Measurements from ENCODE around the gene CTIF. TPM values are rescaled to one million over a fixed set of nuclear protein-coding genes. Genes with fewer than 3 reads are reported as not detected.

The CTIF gene
- polyA plus RNA-seq, 1 experiment: 40.2 TPM

- ChIA-PET CTCF (no interaction called here), POLR2A (interaction anchor here (0.9 kb wide), 1 partner anchor 12 kb away, joined by 3 read pairs; no protein-coding TSS in a partner anchor)
- no peak for DNase-seq (ENCODE audit: low read depth, low spot score)
- Histone ChIP-seq H3K4me3 (ENCODE audit: low read depth, low read length) (no peak overlapping the region), H3K27me3 (ENCODE audit: control insufficient read depth, insufficient read depth, low read length) (no peaks in the 10 kb centered on the region), H3K27ac (ENCODE audit: low read depth, low read length) (no peak overlapping the region), H3K9me3 (ENCODE audit: control insufficient read depth, insufficient read depth, low read length) (no peaks in the 10 kb centered on the region; the same call in 1 of the 2 replicates)
- TF ChIP-seq CTCF (IDR thresholded peaks at IDR 0.05; ENCODE audit: low read depth, low read length): no peak
Measured at GRCh38 chr18:48612917-48613316, 74.1 kb downstream of the CTIF start.

- POLR2A ChIA-PET: interaction anchor here (0.8 to 0.9 kb wide), 2 partner anchors 10 to 13 kb away, joined by 3 to 5 read pairs; no protein-coding TSS in a partner anchor
- Histone ChIP-seq H3K27me3 (ENCODE audit: control insufficient read depth, insufficient read depth, low read length) (no peaks in the 10 kb centered on the region), H3K9me3 (ENCODE audit: control insufficient read depth, insufficient read depth, low read length) (no peaks in the 10 kb centered on the region; the same call in 1 of the 2 replicates), H3K4me3 (ENCODE audit: low read depth, low read length) (no peak overlapping the region), H3K27ac (ENCODE audit: low read depth, low read length) (peak overlapping the region; percentile 11)
- no peak for TF ChIP-seq CTCF (IDR thresholded peaks at IDR 0.05; ENCODE audit: low read depth, low read length)
- DNase-seq (ENCODE audit: low read depth, low spot score): no peak
- CTCF ChIA-PET: no interaction called here
Measured at GRCh38 chr18:48613589-48614404, 75.0 kb downstream of the CTIF start.

GRCh38 chr18:48615566-48616401, 77.0 kb downstream of the CTIF start:
- DNase-seq (ENCODE audit: low read depth, low spot score): no peak
- CTCF ChIA-PET: interaction anchor here (0.6 kb wide), 1 partner anchor 15 kb away, joined by 3 read pairs; no protein-coding TSS in a partner anchor
- H3K9me3 ChIP-seq (ENCODE audit: control insufficient read depth, insufficient read depth, low read length): no peaks in the 10 kb centered on the region; the same call in 1 of the 2 replicates
- no peak overlapping the region for H3K27ac ChIP-seq (ENCODE audit: low read depth, low read length)
- TF ChIP-seq CTCF (IDR thresholded peaks at IDR 0.05; ENCODE audit: low read depth, low read length): no peak
- H3K4me3 ChIP-seq (ENCODE audit: low read depth, low read length): no peak overlapping the region
- H3K27me3 ChIP-seq (ENCODE audit: control insufficient read depth, insufficient read depth, low read length): no peaks in the 10 kb centered on the region
- POLR2A ChIA-PET: no interaction called here

- ChIA-PET POLR2A (no interaction called here), CTCF (no interaction called here)
- no peak overlapping the region for H3K4me3 ChIP-seq (ENCODE audit: low read depth, low read length)
- H3K27ac ChIP-seq (ENCODE audit: low read depth, low read length): no peak overlapping the region
- DNase-seq (ENCODE audit: low read depth, low spot score): no peak
- no peaks in the 10 kb centered on the region for H3K27me3 ChIP-seq (ENCODE audit: control insufficient read depth, insufficient read depth, low read length)
- H3K9me3 ChIP-seq (ENCODE audit: control insufficient read depth, insufficient read depth, low read length): no peaks in the 10 kb centered on the region; the same call in 1 of the 2 replicates
- TF ChIP-seq CTCF (IDR thresholded peaks at IDR 0.05; ENCODE audit: low read depth, low read length): no peak
Measured at GRCh38 chr18:48616484-48617255, 77.8 kb downstream of the CTIF start.

Measured in AG04450 (cell line).